Mesenteric fat pad (tissue), 1 donor: ENCODE data around the gene LHB. TPM values are rescaled to one million over a fixed set of nuclear protein-coding genes. Genes with fewer than 3 reads are reported as not detected.
"Not testable (repeated sequence)": the region's sequence is repeated elsewhere in the genome, so short reads cannot be mapped to it uniquely, and the experiment has no call there.

ENCODE experiments used
- DNase-seq: peaks from one replicate; pipeline ENCODE4 v3.0.0-alpha.2; 2020; ENCODE audit warnings: low spot score
- long read RNA-seq: library from polyadenylated mRNA; unstranded; transcript quantifications from one replicate; pipeline ENCODE4 v2.0.0, GENCODE V29; 2020
- total RNA-seq: library from RNA; stranded (reverse); fragmentation: NEBNext Ultra II Directional; extraction: Animal tissue kit (Norgen Biotek cat#: 25700); gene quantifications from one replicate; pipeline ENCODE4 v1.2.1, GENCODE V29; 2021
- donor health status: DM: yes; HTN: yes; CAD: no.

Gene LHB
- not detected for total RNA-seq
- long read RNA-seq: 0 reads

DNA sequence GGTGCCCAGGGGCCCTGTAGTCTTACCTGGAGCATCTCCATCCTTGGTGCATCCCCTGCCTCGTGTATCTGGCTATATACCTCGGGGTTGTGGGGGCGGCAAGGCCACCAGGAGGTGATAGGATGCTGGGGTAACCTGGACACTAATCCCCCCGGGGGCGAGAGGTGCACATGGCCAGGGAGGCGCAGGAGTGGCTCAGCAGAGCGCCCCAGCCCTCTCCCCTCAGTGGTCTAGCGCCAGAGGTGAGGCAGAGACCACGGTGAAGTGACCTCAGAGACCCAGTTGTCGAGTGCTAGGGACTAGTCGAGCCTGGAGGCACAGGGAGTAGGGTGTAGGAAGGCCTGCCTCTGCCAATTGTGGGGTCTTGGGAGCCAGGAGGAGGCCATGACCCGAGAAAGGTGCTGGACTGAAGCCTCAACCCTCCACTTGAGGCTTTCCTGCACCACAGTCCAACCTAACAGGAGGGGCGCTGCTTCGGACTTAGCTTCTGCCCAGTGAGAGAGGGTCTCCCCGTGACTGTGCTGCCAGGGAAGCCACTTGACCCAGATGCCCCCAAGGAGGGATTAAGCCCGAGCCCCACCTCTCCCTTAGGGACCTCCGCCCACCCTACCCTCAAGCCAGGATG lies at the start of gene LHB:
Gene LHB, minus strand, starts transcription at position 51 of the 625 bp plus-strand sequence. Its CDS starts 10 bp downstream, at position 41.
- DNase-seq: no peak

DNA sequence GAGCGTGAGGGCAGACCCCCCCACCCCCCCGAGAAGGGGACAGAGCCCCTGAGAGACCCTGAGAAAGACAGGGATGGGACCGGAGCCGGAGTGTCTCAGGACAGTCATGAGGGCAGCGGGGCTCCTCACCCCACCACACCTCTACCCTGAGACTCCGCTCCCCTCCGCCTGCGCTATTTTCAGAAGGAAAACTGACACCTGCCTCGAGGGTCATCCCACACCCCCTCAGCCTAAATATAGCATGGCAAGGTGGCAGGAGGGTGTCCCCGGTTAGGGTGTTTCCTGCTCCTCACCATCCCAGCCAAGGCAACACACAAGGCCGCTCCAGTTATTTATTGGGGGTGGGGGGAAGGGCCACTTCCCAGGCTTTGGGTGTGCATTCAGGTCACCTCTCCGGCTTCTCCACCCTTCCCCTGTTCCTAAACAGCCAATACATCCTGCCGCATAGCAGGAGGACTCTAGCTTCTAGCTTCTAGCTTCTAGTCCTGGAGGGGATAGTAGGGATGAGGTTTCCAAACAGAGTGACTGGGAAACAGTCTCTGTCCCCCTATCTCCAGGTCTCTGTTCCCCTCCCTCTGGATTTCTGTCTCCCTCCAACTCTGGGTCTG lies 49.1 kb upstream of the LHB start:
- DNase-seq: no peak

DNA sequence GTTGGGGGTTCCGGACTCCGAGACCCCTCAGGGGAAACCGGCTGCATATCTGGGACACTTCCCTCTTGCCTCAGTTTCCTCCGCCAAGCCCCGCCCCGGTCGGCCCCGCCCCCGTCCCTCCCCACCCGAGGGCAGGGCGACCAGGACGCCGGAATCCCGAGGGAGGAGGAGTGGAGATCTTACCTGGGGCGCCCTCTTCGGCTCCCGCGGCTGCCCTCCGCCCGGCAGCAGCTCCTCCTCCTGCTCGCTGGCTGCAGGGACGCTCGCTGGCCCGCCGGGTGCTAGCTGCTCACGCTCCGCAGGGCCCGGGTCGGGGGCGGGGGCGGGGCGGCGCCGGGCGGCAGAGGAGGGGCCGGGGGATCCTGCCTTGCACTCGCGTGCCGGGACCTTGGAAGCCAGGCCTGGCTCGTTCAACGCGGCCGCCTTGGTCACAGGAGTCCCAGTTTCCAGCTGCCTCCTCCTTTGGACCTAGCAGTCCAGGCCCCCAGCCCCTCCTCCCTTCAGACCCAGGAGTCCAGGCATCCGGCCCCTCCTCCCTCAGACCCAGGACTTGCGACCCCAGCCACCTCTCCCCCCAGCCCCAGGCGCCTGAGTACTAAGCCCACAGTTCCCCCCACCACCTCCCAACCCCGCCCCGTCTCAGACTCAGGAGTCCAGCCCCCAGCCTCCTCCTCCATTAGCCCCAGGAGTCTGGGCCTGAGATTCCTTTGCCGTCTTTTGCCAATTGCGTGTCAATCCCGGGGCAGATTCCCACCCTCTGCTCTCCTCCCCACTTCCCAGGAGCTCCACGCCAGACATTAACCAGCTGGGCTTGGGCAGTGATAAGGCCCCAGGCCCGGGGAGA lies 48.1 kb upstream of the LHB start, which contains the start of gene NTF4:
Gene NTF4, minus strand, starts transcription at position 51 of the 844 bp plus-strand sequence. CDS start 2,821 bp downstream, outside the sequence.
- DNase-seq: no peak

DNA sequence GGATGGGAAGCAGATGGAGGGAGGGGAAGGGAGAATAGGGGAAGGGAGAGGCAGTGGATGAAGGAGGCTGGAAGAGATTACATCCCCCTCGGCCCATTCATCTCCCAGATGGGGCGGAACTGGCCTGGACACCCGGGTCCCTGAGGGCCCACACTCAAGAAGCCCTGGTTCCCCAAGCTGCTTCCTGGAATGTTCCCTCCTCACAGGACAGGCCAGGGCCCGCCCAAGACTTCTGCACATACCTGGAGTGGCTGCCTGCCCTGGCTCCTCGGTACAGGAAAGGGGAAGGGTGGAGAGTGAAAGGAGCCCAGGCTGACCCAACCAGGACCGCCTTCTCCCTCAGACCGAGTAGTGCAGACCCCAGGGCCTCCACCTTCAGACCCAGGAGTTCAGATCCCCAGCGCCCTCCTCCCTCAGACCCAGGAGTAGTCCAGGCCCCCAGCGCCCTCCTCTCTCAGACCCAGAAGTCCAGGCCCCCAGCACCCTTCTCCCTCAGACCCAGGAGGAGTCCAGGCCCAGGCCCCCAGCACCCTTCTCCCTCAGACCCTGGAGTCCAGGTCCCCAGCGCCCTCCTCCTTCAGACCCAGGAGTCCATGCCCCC lies 47.2 kb upstream of the LHB start:
- DNase-seq: no peak

DNA sequence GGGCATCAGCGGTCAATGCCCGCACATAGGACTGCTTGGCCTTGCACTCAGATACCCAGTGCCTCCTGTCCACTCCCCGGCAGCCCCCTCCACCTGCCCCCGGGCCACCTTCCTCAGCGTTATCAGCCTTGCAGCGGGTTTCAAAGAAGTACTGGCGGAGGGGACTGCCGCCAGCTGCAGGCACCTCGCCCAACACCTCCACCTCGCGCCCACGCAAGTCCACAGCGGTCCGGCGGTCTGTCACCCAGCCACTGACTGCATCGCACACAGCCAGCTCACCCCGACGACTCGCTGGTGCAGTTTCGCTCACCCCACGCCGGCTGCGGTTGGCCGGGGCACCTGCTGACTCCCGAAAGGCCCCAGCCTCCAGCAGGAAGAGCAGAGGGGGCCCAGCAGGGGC lies 44.6 kb upstream of the LHB start:
- no peak for DNase-seq

DNA sequence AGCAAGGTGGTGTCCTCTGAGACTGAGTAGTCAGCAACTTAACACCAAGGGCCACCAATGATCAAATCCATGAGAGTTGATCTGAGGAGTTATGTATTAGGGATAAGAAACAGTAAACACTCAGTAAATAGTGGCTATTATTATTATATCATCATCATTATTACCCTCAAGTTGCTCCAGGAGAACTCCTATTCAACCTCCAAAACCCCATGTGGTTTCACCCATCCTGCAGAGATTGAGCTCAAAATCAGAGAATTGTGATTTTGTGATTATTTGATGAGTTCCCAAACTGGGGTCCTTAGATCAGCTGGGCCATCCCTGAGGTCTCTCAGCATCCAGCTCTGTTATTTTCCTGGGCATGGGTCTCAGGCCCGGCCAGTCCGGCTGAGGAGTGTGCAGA lies 44.1 kb upstream of the LHB start:
- no peak for DNase-seq

DNA sequence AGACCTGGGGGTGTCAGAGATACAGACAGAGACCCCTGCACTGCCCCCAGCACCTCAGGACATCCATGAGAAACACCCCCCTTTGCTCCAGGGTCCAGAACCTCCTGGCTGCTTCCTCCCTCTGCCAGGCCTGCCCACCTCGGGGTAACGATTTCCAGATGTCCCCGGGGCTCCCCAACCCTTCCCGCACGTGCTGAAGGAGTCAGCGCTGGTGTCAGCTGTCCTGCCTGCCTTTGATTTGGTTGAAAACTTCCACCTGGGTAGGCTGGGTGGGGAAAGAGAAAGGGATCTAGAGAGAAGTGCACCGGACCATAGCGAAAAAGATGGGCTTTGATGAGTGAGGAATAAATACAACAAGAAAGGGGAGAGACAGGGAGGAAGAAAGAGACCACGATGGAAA lies 42.2 kb upstream of the LHB start:
- DNase-seq: no peak

DNA sequence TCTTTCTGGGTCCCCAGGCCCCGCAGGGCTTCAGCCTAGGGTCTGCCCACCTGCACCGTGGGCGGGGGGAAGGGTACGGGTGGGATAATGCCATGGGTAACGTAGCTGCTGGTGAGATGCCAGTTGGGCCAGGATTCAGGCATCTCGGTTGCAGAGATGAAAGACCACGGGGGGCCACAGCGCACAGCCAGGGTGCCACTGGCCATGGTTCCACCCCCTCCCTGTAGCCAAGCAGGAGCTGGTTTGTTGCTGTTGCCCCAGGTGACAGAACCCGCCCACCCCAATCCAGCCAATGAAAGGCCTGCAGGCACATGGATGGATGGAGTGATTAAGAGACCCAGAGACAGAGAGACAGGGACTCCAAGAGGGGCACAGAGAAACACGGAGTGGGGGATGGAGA lies 41.7 kb upstream of the LHB start:
- no peak for DNase-seq

DNA sequence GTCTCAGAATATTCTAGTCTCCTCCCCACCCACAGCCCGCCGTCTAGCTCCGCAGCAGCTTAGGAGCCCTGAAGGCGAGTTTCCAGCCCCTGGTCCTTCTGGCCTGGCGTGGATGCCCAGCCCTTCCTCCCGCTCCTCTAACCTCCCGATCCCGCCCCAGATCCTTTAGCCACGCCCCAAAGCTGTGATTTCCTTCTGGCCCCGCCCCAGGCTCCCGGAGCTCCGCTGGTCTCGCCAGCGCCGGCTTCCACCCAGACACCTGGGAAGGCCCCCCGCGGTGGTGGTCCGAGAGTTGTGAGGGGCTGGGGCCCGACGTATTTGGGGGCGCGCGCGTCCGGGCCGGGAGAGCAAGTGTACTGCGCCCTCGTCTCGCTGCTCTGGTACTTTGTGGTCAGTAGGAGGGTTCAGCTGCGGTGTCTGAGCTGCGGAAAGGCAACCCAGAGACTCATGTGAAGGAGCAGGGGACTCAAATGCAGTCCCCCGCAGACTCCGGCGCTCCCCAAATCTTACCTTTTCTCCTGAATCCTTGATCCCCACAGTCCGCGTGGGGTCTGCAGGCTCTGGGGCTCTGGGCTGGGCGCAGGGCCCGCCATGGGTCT lies 40.8 kb upstream of the LHB start, which contains the start of gene CGB7:
Gene CGB7, minus strand, starts transcription at position 114 of the 599 bp plus-strand sequence. CDS start 2,374 bp downstream, outside the sequence.
- DNase-seq: no peak

DNA sequence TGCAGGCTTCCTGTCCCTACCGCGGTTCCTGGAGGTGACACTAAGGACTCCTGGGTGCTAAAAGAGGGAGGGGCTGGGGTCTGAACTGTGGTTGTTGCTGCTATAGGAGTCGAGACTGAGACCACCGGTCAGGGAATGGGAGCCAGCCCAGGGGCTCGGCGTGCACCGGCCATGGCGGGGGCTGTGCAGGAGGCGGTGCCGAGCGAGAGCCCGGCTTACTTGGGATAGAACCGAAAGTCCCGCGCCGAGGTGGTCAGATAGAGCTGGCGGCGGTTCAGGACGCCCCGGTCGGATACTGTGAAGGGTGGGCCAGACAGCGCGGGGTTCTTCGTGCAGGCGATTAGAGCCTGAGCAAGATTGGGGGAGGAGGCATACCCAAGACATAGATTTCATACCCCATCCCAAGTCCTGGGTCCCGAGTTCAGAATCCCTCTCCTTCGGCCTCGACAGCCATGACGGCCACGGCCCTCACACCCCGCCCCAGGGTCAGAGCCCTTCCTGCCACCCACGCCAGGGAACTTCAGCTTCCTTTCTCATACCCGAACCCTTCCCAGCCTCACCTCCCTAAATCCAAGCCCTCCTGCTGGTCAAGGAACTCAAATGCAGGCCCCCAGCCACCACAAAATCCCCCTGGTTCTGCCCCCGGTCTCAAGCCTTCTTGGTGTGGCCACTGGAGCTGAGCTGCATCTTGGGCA lies 40.2 kb upstream of the LHB start:
- not testable (repeated sequence) for DNase-seq

DNA sequence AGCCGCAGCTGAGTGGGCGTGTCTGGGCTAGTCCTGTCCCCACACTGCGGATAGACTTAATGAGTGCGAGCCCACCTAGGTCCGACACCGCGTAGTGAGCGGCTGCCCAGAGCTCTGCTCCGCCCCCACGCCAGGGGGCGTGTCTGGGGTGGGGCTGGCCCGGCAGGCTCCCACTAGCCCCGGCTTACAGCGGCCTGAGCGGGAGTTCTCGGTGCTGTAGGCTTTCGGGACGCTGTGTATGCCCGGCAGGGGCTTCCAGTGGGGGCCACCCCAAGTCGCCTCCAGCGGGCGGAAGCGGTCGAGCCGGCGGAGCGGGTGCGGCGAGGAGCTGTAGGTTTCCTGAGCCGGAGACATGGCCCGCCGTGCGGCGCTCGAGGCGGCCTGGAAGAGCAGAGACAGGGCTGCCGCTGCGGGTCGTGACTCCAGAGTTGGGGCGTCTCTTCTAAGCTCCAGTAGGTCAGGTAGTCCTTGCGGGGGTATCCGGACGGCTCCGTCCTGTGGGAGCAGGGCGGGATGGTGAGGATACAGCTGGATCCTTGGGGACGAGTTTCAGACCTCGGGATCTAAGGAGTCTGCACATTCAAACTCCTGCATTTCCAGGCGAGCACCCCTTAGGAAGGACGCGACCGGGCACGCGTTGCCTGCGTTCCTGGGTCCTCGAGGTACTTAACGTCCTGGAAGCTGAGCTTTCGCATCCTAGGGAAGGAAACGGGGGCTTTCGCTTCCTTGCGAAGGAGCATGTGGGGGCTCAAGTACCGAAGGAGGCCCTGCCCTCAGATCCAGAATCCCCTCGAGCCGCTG lies 39.4 kb upstream of the LHB start:
- DNase-seq: no peak

DNA sequence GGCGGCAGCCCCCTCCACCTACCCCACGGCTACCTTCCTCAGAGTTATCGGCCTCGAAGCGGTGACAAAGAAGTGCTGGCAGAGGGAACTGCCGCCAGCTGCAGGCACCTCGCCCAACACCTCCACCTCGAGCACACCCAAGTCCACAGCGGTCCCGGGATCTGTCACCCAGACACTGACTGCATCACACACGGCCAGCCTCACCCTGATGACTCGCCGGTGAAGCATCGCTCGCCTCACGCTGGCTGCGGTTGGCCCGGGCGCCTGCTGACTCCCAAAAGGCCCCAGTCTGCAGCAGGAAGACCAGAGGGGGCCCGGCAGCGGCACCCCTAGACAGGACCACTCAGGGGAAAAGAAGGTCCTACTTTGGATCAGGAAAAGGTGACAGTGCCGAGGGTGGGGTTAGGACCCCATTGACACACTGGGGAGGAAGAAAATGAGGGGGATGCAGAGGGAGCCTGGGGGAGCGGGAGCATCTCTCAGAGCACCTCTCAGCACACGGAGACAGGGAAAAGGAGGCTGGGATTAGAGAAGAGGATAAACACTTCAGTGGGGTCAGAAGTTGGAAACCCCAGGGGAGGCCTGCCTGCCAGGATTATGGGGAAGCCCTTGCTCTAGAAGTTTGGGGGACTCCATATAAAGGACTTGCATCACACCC lies 33.6 kb upstream of the LHB start:
- not testable (repeated sequence) for DNase-seq

DNA sequence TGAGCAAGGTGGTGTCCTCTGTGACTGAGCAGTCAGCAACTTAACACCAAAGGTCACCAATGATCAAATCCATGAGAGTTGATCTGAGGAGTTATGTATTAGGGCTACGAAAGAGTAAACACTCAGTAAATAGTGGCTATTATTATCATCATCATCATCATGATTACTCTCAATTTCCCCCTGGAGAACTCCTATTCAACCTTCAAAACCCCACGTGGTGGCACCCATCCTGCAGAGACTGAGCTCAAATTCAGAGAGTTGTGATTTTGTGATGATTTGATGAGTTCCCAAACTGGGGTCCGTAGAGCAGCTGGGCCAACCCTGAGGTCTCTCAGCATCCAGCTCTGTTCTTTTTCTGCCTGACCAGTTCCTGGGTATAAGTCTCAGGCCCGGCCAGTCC lies 32.9 kb upstream of the LHB start:
- DNase-seq: not testable (repeated sequence)

DNA sequence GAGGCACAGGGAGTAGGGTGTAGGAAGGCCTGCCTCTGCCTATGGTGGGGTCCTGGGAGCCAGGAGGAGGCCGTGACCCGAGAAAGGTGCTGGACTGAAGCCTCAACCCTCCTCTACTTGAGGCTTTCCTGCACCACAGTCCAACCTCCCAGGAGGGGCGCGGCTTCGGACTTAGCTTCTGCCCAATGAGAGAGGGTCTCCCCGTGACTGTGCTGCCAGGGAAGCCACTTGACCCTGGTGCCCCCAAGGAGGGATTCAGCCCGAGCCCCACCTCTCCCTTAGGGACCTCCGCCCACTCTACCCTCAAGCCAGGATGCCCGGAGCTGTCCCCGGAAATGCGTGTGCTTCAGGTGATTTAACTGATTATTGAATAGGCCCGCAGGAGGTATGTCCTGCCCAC lies 32.1 kb upstream of the LHB start, which contains the start of gene CGB8:
Gene CGB8, minus strand, starts transcription at position 101 of the 400 bp plus-strand sequence. CDS start 372 bp downstream, outside the sequence.
- not testable (repeated sequence) for DNase-seq

DNA sequence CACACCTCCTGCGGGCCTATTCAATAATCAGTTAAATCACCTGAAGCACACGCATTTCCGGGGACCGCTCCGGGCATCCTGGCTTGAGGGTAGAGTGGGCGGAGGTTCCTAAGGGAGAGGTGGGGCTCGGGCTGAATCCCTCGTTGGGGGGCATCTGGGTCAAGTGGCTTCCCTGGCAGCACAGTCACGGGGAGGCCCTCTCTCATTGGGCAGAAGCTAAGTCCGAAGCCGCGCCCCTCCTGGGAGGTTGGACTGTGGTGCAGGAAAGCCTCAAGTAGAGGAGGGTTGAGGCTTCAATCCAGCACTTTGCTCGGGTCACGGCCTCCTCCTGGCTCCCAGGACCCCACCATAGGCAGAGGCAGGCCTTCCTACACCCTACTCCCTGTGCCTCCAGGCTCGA lies 26.7 kb upstream of the LHB start, which contains the start of gene CGB5:
Gene CGB5, plus strand, starts transcription at position 301 of the 400 bp plus-strand sequence. CDS start 362 bp downstream, outside the sequence.
- not testable (repeated sequence) for DNase-seq

DNA sequence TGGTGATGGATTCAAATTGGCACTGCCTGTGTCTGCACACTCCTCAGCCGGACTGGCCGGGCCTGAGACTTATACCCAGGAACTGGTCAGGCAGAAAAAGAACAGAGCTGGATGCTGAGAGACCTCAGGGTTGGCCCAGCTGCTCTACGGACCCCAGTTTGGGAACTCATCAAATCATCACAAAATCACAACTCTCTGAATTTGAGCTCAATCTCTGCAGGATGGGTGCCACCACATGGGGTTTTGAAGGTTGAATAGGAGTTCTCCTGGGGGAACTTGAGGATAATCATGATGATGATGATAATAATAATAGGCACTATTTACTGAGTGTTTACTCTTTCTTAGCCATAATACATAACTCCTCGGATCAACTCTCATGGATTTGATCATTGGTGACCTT lies 25.8 kb upstream of the LHB start:
- not testable (repeated sequence) for DNase-seq

DNA sequence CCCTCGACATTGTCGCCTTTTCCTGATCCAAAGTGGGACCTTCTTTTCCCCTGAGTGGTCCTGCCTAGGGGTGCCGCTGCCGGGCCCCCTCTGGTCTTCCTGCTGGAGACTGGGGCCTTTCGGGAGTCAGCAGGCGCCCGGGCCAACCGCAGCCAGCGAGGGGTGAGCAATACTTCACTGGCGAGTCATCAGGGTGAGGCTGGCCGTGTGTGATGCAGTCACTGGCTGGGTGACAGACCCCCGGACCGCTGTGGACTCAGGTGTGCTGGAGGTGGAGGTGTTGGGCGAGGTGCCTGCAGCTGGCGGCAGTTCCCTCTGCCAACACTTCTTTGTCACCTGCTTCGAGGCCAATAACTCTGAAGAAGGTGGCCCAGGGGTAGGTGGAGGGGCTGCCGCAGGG lies 25.3 kb upstream of the LHB start:
- DNase-seq: no peak

DNA sequence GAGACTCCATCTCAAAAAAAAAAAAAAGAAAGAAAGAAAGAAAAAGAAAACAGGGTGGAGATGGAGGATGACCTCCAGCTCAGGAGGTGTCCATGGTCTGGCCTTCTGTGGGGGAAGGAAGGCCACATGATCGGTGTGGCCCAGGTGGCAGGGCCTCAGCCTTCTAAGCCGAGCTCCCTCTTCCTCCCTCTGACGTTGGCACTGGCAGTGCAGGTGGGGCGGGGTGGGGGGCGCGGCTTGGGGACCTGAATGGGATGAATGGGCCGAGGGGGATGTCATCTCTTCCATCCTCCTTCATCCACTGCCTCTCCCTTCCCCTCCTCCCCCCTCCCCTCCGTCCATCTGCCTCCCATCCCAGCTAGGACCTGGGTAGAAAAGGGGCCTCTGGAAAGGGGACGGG lies 22.8 kb upstream of the LHB start:
- not testable (repeated sequence) for DNase-seq
